GM18907 (cell line): Measurements from ENCODE around the gene NUDT21.

ENCODE experiments used
- ATAC-seq: cut with Tn5 transposase; IDR thresholded peaks from one replicate; pipeline ENCODE4 v1.9.1; 2021; ENCODE audit warnings: mild to moderate bottlenecking, moderate library complexity; ENCODE audit not compliant: unreplicated experiment

The NUDT21 gene

DNA sequence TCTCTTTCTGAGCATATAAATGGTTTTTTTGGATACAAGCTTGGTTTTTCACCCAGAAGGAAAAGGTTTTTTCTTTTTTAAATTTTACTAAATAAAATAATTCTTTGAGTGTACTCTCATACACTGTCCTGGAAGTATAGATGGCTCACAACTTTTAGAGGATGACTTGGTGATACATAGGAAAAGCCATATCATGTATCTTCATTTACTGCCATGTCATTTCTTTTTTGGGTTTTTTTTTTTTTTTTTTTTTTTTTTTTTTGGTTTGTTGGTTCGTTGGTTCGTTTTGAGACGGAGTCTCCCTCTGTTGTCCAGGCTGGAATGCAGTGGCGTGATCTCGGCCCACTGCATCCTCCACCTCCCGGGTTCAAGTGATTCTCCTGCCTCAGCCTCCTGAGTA lies 12.0 kb upstream of the NUDT21 start:
- ATAC-seq, result no peak

DNA sequence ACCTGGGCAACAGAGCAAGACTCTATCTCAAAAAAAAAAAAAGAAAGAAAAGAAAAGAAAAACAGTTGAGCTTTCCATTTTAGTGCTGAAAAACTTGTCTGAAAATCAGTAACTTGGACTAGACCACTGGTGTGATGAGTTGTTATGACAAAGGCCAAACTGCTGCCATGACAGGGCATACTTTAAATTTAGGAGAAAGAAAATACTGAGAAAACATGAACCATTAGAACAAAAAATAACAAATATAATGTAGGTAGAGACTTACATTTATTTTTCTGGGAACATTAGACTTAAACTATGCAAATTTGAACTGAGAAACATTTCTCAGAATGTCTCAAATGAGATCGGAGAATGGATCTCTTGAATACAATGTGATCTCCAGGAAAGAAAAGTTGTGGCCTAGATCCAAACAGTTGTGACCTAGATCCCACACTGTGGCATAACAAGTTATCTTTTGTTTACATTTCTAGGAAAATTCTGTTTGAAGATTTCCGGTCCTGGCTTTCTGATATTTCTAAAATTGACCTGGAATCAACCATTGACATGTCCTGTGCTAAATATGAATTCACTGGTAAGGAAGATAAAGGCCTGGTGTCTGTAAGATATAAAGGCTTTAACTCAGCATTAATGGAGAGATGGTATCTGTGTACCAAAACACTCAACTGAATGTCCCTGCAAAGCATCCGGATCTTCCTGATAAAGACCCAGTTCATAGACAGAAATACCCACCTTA lies 11.1 kb upstream of the NUDT21 start:
- no peak for ATAC-seq

DNA sequence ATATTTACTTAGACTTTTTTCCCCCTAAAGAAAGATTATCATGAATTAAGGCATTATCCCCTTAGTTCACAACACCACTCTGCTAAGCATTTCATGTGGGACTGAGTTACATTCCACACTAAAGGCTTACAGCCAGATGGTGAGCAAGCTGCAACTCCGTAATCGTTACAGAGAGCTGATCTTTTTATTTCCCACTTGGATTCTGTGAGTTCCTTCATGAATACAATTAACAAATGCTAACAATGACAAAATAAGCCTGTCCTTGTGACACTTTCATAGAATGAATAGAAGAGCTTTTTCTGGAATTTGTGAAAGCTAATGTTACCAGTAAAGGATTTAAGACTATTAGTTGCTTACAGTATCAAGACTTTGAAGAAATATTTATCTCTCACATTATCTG lies 9.0 kb upstream of the NUDT21 start:
- ATAC-seq, result no peak

DNA sequence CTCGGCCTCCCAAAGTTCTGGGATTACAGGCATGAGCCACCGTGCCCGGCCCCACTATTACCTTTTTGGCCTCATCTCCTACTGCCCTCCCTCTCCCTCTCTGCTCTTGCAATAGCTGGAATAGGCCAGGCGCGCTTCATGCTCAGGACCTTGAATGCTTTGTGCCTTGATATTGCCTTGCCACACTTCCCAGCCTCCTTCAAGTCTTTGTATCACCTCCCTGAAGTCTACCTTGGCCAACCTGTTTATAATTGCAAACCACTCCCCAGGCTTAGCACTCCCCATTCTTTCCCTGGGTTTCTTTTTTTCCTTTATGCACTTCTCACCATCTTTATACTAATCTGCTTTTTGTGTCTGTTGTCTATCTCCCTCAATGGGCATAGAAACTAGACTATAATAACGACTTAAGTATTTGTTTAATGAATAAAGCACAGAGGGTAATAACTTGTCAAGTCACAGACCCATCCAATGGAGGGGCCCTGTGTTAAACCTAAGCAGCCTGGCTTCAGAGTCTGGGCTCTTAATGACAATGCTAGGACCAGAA lies 6.9 kb upstream of the NUDT21 start:
- ATAC-seq, result no peak

DNA sequence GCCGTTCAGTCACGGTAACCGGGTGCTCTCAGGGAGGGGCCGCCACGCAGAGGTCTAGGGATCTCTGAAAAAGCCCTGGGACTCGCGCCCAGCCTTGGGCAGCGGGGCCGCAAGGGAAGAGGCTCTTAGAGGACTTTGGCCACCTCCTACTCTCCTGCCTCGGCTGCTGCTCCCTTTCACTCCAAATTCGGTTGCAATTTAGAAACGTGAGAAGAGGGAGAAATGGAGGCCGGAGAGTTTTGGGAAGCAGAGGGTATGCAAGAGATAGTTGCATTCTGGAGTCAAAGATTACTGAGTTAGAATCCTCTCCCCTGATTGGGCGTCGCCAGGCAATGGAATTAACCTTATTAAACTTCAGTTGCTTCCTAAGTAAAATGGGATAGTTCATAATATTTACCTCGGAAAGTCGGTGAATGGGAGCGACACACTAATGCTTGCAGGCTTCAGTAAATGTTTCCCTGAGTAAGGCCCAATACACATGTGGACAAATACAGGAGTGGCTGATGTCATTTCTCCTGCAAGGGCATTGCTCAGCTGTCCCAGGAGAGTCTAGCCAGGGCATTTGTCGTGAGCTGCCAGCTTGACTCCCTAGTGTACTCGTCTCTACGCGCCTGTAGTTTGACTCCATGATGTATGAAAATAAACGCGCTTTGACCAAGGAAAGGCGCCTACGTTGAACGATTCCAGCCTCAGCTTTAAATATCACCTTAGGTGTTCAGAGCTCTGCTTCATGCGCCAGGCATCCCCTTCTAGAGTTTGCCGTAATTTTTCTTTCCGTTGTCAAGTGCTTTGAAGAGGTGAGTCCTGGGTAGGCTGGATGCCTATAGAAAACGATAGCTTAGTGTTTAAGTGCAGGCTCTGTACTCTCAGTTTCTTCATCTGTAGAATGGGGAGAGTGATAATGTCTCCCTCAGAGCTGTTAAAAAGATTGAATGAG lies 889 bp upstream of the NUDT21 start:
- ATAC-seq, result peak; percentile 48

DNA sequence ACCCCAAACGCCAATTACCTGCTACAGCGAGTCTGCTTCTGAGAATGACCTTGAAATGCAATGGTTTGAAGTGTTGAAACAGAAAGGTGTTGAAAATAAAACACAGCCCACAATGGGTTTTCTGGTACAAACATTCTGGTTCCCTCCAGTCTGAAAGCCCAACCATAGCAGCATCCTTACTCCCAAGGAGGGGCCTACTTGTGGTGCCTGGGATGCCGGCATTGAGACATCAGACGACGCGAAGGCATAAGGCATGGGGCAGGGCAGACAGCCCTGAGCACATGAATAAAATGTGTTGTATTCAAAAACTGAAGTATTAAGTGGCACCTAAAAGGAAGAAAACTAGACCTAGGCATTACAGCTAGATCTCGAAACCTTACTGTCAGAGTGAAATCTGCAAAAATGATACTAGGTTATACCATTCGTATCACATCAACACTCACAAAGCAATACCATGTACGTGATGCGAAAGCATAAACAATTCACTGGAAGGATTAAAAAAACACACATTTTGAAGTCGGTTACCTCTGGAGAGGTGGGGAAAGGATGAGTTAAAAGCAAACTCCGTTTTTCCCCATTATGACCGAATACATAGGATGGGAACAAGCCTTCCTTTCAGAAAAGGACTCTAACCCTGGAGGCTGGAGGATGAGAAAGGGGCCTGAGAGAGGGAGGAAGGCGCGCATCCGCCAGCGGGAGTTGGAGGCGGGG lies 702 bp downstream of the NUDT21 start:
- peak; percentile 23 for ATAC-seq

DNA sequence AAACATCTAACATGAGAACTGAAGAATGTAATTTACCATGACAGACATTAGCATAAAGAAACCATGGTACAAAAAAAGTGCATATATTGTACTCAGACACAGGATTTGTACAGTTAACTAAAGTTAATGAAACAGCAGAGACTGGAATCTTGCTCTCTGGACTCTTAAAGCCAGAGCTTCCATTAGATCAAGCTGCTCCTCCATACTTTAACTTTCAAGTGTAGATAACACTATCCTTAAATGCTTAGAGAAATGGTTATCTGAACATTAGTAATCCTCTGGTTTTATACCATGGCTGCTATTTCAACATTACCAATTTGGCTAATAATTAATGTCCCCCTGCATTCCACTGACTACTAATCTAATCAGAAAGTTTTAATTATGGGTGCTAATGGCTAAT lies 3.1 kb downstream of the NUDT21 start:
- ATAC-seq, result no peak

DNA sequence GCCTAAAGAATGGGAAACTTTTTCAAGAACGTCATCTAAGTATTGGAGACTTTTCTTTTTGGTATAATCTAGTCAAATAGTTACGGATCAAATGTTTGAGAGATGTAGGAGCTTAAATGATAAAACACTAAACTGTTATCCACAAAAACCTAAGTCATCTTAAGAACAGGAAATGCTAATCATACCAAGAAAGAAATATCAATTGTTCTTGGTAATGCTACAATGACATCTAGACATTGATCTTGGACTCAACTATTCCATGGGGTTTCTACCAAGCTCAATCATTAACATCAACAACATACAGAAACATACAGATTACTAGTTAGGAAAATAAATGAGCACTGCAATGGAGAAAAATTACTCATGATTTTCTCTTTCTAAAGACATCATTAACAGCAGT lies 3.8 kb downstream of the NUDT21 start:
- ATAC-seq, result no peak

DNA sequence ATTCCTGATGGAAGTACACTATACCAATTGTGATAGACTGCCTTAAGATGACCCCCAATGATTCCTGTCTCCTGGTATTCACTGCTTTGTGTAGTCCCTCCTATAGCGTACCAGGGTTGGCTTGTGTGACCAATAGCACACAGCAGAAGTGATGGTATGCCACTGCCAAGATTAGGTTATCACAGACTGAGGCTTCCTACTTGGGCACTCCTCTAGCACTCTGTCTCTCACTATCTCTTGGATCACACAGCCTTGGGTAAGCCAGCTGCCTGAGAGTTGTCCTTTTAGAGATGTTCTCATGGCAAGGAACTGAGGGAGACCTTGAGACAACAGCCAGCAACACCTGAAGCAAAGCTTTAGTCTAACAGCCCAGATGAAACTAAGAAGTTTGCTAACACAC lies 13.1 kb downstream of the NUDT21 start:
- ATAC-seq, result no peak

DNA sequence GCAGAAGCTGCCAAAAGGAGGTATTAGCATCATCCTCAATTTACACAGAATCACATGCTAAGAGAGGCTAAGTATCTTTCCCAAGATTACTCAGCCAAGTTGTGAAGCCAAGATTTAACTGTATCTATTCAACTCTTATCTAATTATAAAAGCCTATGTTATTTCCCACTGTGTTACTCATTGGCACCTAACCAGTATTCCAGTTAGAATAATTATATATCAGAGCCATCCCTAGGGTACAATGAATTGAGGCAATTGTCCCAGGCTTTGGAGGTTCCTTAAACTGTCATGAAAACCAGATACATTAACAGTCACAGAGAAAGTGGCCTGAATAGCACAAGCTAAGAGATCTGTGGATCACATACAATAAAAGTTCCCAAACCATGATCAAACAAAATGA lies 14.9 kb downstream of the NUDT21 start:
- no peak for ATAC-seq

DNA sequence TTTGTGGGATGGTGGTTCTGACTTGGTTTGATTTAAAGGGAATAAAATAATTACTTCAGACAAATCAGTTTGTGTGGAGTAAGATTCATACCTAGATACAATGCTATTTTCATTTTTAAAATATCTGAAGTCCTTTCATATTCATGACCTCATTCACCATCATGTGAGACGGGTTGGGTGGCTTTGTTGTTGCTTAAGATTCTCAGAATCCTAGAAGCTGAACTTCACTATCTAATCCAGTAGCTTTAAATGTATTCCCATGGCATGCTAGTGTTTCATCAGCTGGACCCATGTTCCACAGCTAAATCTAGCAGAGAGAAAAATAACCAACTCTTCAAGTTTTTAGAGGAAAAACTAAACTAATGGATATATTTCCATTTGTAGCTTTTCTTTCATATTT lies 23.0 kb downstream of the NUDT21 start:
- no peak for ATAC-seq

DNA sequence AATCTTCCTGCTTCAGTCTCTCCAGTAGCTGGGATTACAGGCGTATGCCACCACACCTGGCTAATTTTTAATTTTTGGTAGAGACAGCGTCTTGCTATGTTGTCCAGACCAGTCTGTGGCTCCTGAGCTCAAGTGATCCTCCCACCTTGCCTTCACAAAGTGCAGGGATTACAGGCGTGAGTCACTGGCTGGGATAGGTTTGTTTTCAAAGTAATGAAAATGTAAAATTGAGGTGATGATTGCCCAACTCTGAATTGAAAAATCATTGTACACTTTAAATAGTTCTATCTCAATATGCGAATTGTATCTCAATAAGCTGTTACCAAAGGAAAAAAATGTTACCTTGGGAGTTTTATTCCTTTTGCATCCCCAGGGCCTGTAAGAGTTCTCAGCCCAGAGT lies 24.5 kb downstream of the NUDT21 start:
- ATAC-seq, result no peak

DNA sequence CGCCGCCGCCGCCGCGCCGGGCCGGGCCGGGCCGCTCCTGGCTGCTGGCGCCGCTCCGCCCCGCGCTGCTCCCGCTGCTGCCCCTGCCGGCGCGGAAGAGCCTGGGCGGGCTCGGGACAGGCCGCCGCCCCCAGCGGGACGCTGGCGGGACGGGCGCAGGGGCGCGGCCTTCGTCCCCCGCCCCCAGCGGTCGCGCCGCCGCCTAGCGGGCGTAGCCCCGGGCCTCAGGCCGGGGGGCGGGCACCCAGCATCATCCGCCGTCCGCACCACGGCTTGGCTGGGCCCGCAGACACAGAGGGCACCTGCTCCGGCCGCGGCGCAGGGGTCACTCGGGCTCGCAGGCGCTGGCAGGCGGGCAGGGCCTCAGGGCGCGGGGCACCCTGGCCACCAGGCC lies 25.7 kb downstream of the NUDT21 start, which contains the start of gene AMFR:
Gene AMFR, minus strand, starts transcription at position 107 of the 394 bp plus-strand sequence. CDS start 218 bp downstream, outside the sequence.
- ATAC-seq, result peak; percentile 81

DNA sequence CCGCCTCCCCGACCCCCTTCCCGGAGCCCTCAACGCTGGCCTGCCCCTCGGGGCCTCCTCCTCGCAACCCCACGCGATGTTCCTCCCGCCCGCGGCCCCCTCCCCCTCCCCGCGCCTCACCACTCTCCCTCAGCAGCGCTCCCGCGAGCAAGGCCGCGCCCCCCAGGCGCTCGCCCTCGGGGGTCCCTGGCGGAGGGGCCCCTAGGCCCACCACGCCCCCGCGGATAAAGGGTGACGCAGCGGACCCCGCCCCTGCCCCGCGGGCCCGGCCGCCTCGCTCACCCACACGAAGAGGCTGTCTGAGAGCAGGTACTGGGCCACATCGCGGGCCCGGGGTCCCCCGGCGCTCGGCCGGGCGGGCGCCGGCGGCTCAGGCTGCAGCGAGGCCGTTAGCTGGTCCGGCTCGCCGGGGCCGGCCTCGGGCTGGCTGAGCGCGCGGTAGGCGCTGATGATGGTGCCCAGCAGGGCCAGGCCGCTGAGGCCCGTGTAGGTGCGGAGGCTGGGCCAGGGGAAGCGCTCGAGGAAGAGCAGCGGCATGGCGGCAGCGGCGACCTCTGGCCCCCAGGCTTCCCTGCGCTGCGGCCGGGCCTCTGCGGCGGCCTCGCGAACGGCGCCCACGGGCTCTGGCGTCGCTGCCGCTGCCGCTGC lies 26.2 kb downstream of the NUDT21 start:
- peak; percentile 48 for ATAC-seq

DNA sequence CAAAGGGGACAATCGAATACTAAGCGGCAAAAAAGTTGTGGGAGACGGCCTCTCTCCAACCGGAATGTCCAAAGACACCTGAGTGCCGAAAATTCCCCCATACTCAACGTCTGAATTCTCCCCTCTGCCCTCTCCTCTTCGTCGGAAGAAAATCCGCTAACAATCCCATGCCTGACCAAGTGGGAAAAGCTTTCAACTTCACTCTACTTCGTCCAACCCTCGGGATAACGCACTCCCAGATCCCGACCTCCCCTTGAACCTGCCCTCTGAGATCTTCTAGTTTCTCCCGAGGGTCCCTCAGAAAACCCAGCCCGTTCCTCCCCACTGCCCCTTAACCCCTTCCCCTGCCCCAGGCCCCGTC lies 26.7 kb downstream of the NUDT21 start:
- no peak for ATAC-seq

DNA sequence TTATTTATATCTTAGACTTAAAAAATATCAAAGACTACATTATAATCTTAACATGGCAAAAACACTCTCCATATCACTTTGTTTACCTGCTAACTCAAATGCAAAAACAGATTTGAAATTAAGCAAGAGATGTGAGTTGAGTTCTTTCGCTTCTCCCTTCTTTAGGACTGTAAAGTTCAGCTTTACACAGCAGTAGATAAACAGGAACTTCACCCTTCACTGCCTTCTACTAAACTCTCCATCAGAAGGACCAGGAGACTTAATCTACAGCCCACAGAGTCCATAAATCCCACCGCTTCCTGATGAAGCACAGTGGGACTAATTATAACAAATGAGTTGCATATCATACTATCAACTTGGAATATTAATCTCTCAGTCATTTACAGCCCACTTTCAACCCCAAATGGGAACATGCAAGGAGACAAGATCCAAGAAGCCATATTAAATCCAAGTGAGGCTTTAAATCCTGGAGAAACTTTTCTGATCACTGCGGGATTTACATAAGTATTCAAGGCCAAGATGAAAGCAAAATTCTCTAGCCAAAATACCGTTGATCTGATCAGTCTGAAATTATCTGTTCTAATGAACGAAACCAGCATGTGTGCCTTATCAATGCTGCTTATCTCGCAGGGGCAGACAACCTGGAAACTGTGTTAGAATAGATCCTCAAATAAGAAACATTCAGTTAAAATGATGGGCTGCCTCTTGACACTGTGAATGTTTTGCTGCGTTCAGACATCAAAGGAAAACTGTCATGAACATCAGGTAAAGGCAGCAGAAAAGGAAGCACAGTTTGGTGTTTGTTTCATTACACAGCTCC lies 27.3 kb downstream of the NUDT21 start:
- ATAC-seq, result peak; percentile 24

DNA sequence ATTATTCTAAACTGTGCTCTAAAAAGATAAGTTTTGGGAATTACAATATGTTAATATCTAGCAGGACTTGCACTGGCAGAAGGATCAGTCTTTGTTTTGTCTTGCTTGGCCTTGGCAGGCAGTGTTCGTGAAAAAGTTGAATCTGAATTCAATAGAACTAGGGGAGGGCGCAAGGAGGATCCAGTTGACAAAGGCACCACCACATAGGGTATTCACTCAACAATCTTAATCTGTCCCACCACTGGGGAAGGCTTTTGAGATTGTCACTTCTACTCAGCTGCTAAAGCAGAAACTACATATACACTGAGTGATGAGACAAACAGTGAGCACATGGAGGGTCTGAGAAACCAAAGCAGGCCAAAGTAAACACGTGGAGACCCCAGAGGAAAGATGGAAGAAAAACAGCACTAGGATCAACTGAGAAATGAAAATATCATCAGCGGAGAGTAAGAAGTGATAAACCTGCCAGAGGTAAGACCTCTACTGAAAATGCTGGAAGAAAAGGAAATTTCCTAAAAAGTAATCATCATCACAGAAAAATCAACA lies 28.2 kb downstream of the NUDT21 start:
- no peak for ATAC-seq

DNA sequence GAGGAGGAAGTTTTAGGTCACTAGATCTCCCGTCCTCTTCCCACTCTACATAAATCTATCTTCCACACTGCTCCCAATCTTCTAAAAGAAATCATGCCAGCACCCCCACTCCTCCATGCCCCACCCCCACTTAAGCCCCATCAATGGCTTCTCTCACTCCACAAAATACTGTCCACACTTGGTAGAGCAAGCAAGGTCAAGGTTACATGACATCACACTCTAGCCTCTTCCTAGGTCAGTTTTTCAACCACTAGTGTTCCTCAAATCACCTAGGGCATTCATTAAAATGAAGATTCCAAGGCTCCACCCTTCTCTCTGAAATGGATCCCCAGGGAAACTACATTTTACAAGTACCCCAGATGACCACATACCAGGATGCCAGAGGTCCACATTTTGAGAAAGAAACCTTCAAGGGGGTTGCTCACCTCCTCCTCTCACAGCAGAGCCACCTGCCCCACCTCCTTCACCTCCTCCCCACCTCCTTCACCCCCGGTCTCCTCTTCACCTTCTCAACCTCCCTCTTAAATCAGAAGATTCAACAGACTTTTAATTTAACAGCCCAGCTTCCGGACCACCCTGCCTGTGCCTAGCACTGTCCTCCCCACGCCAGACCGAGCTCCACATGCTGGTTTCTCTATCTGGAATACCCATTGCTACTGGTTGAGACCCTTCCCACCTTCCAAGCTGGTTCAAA lies 29.0 kb downstream of the NUDT21 start:
- no peak for ATAC-seq

DNA sequence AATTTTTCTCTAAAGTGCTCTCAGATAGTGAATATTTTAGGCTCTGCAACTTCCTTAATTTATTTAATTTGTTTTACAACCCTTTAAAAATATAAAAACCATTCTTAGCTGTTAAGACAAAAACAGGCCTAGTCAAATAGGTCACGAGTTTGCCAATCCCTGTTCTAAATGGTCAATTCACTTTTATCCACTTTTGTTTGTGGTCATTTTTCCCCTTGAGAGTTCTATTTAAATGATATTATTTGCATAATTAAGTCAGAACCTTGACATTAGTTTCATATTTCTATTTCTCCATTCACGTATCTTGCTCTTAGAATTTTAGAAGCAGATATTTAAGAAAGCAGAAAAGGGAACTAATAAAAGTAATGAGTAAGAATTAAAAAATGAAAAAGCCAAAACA lies 29.8 kb downstream of the NUDT21 start:
- ATAC-seq, result no peak
